Right cardiac atrium (tissue), 5 donors: ENCODE data around the gene SLC6A19. TPM values are rescaled to one million over a fixed set of nuclear protein-coding genes. Genes with fewer than 3 reads are reported as not detected.

Experiments used
- ATAC-seq, 2 donors: fragments of 200-7000 bp; cut with Tn5 transposase; one replicate each; pipeline versions ENCODE4 v1.8.0 to v1.9.1; 2020; ENCODE audit warnings: moderate library complexity in 2 of 2, mild to moderate bottlenecking in 1 of 2
- DNase-seq, 3 donors: peaks; one replicate each; pipeline ENCODE4 v3.0.0-alpha.2; 2020
- H3K27ac ChIP-seq: one replicate; pipeline ENCODE4 v1.5.1; 2013; ENCODE audit warnings: mild to moderate bottlenecking, low read length, control low read depth, moderate library complexity
- H3K27me3 ChIP-seq: one replicate; pipeline ENCODE4 v1.6.1; 2013; ENCODE audit not compliant: control insufficient read depth, insufficient read depth
- H3K4me1 ChIP-seq: one replicate; pipeline ENCODE4 v1.6.1; 2013; ENCODE audit warnings: low read length; ENCODE audit not compliant: control insufficient read depth, insufficient read depth
- H3K4me3 ChIP-seq: one replicate; pipeline ENCODE4 v1.5.1; 2013; ENCODE audit warnings: low read length, control low read depth
- H3K9me3 ChIP-seq: one replicate; pipeline ENCODE4 v1.6.1; 2013; ENCODE audit warnings: low read length; ENCODE audit not compliant: control insufficient read depth
- WGBS: extraction: QIAGEN DNeasy Blood & Tissue Kit; methylation state at CpG from one replicate; pipeline ENCODE4 v1.1.7; 2013; 5-methylcytosine and 5-hydroxymethylcytosine counted together
- intact Hi-C, 4 donors: fragments of 100-400 bp; cut with DNase I; formaldehyde crosslinking; loops; one replicate each; pipeline versions ENCODE4 v1.11.0 to v1.14.0; 2022 to 2023
- polyA plus RNA-seq: library from polyadenylated mRNA; stranded (reverse); fragments of 200-250 nt; gene quantifications from one replicate; pipeline ENCODE4 v1.2.3, GENCODE V29; 2013
- total RNA-seq, 4 donors: library from RNA; stranded (reverse); fragmentation: NEBNext Ultra II Directional; extraction: Animal tissue kit (Norgen Biotek cat#: 25700); gene quantifications; one replicate each; pipeline ENCODE4 v1.2.1, GENCODE V29; 2021
- donor health status: healthy with polysubstance abuse.
- donor health status: DM: no; HTN: yes; CAD: no.
- donor health status: DM: no; HTN: no; CAD: no.
- donor health status: DM: no; HTN: yes; CAD: no; lungs with severe emphysema.
- donor health status: DM: yes; HTN: yes; CAD: no.

The SLC6A19 gene
- total and polyA plus RNA-seq, 5 donors, result not detected

DNA sequence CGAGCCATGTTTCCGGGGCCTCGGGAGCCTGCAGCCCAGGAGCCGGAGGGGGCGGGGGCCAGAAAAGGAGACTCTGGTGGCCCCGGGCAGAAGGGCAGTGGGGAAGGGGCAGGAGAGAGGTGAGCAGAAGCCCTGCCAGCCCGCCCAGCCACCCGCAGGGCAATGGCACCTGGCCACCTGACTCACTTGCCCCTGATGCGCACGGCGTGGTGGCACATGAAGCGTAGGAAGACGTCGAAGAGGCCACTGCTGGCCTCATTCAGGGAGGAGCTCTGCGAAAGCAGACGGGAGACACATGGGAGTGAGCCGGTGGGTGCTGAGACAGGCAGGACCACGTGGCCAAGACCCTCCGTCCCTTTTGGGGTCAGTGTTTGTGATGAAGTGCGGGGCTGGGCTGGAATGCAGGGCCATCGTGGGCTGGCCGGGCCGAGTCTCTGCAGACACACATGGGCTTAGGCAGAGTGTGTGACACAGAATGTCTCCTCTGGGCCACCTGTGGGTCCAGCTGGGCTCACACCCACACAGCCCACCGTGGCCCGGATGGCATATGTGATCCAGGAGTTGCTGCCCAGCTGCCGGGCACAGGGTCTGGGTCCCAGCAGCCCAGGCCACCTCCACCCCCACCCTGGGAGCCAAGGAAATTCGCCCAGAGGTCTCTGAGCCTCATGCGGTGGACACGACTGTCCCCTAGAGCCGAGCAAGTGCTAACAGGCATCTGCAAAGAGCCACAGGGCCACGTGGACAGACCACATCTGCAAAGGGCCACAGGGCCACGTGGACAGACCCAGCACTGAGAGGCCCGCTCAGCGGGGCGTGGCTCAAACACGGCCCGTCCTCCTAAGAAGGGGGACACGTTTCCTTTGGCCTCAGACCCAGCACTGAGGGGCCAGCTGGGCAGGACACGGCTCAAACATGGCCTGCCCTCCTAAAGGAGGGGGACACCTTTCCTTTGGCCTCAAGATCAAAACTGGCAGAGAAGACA, 69.8 kb downstream of the SLC6A19 start:
- Histone ChIP-seq H3K4me3 (no peak overlapping the region), H3K9me3 (no peaks in the 10 kb centered on the region), H3K27me3 (no peaks in the 10 kb centered on the region), H3K27ac (no peak overlapping the region), H3K4me1 (no peaks in the 10 kb centered on the region)
- intact Hi-C loops, result no loop called here
- no peak for ATAC-seq
- WGBS, result 91% methylated on average over 39 of the region's 39 CpGs
- peak in 2 of 3 donors; percentile 24 to 42 for DNase-seq

DNA sequence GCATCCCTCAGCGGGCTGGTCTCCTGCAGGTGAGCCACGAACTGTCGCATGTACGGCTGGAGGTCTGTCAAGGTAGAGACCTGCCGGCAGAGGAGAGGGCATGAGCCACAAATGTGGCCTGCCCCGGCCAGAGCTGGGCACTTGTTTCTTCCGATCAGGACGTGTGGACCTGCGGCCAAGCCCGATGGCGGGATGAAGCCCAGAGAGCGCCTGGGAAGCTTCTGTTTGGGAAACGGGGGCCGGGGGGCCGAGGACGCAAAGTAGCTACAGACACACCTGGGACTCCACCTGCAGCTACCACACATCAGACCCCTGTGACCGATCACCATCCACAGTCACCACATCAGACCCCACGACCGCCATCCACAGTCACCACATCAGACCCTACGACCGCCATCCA, 70.8 kb downstream of the SLC6A19 start:
- ATAC-seq (no peak), DNase-seq (peak in 2 of 3 donors; percentile 38 to 43)
- Histone ChIP-seq H3K9me3 (no peaks in the 10 kb centered on the region), H3K4me3 (no peak overlapping the region), H3K27ac (no peak overlapping the region), H3K27me3 (no peaks in the 10 kb centered on the region), H3K4me1 (no peaks in the 10 kb centered on the region)
- intact Hi-C loops, result no loop called here
- 97% methylated on average over 21 of the region's 21 CpGs for WGBS

DNA sequence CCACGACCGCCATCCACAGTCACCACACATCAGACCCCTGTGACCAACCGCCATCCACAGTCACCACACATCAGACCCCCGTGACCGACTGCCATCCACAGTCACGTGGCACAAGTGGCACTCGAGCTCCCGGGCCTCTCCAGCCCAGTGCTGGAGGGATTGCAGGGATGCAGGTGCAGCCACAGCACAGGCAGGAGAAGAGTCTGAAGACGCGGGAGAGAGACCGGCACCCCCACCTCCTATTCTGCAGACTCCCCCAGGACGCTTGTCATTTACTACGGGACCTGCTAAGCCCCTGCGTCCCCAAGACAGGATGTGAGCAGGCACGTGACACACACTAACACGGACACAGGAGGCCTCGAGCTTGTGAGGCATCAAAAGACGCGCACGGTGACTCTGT, 72.3 kb downstream of the SLC6A19 start:
- DNase-seq (peak in 2 of 3 donors; percentile 4 to 39), ATAC-seq (no peak)
- intact Hi-C loops, result no loop called here
- 95% methylated on average over 20 of the region's 20 CpGs for WGBS
- H3K27ac ChIP-seq, result no peak overlapping the region
- no peaks in the 10 kb centered on the region for H3K9me3 ChIP-seq
- H3K27me3 ChIP-seq, result no peaks in the 10 kb centered on the region
- no peak overlapping the region for H3K4me3 ChIP-seq
- no peaks in the 10 kb centered on the region for H3K4me1 ChIP-seq

DNA sequence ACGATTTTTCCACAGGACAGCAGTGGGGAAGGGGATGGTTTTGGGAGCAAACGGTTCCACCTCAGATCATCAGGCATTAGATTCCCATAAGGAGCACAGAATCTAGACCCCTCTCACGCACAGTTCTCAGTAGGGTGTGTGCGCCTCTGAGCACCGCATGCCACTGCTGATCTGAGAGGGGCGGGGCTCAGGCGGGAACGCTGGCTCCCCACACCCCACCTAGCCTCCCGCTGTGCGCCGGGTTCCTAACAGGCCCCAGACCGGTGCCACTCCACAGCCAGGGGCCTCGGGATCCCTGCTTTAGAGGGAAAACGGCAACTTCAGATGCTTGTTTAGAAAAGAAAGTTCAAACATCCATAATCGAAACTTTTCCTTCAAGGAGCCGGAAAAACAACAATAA, 73.1 kb downstream of the SLC6A19 start:
- no peaks in the 10 kb centered on the region for H3K4me1 ChIP-seq
- WGBS, result 85% methylated on average over 16 of the region's 16 CpGs
- H3K27me3 ChIP-seq, result no peaks in the 10 kb centered on the region
- peak in 2 of 3 donors; percentile 4 to 32 for DNase-seq
- intact Hi-C loops, result no loop called here
- ATAC-seq, result no peak
- H3K9me3 ChIP-seq, result no peaks in the 10 kb centered on the region
- no peak overlapping the region for H3K27ac ChIP-seq
- H3K4me3 ChIP-seq, result no peak overlapping the region

Other genes starting within 250 kb of the SLC6A19 start
- 1 to 10 TPM; 1.9 to 8.6 (median 3.1) TPM for gene NKD2, start 192.8 kb upstream of the SLC6A19 start, total RNA-seq
- gene NKD2, start 192.8 kb upstream of the SLC6A19 start, polyA plus RNA-seq, result 2.6 TPM
- 10 to 100 TPM; 57.2 to 80.5 (median 65.6) TPM for gene SLC12A7, start 89.5 kb upstream of the SLC6A19 start, total RNA-seq
- 28.5 TPM for gene SLC12A7, start 89.5 kb upstream of the SLC6A19 start, polyA plus RNA-seq
- not detected for gene SLC6A18, start 23.8 kb downstream of the SLC6A19 start, total RNA-seq
- gene SLC6A18, start 23.8 kb downstream of the SLC6A19 start, polyA plus RNA-seq, result not detected
- gene TERT, start 93.5 kb downstream of the SLC6A19 start, total RNA-seq, result not detected
- gene TERT, start 93.5 kb downstream of the SLC6A19 start, polyA plus RNA-seq, result not detected
- gene CLPTM1L, start 143.5 kb downstream of the SLC6A19 start, total RNA-seq, result 10 to 100 TPM; 43.9 to 62.7 (median 50.0) TPM
- 44.0 TPM for gene CLPTM1L, start 143.5 kb downstream of the SLC6A19 start, polyA plus RNA-seq
- gene SLC6A3, start 243.8 kb downstream of the SLC6A19 start, total RNA-seq, result not detected
- gene SLC6A3, start 243.8 kb downstream of the SLC6A19 start, polyA plus RNA-seq, result not detected